Measurements from ENCODE around the gene CA12. TPM values are rescaled to one million over a fixed set of nuclear protein-coding genes. Genes with fewer than 3 reads are reported as not detected.
A peak's percentile ranks its signal among the peaks of the same experiment; 100 is the strongest.

The CA12 gene
- total and polyA plus RNA-seq, 2 donors (not counting 3 experiments of a cell fraction or from before 2014, with no cell fraction given), result 1.1 to 5.9 TPM

- Histone ChIP-seq H3K4me1 (ENCODE audit: control insufficient read depth, extremely low read depth, insufficient read depth, low read length) (peaks cover 12% of the 10 kb centered on the region), H3K79me2 (ENCODE audit: control insufficient read depth, insufficient read depth, low read length) (no peaks in the 10 kb centered on the region), H3K27ac (ENCODE audit: insufficient read depth, low read depth, low read length) (no peak overlapping the region), H3K9me3 (replicated peaks; ENCODE audit: control insufficient read depth, insufficient read depth, low read length) (no peaks in the 10 kb centered on the region), H3K27me3 (ENCODE audit: control insufficient read depth in 2 of 2, insufficient read depth in 2 of 2, low read length in 2 of 2) (no peaks in the 10 kb centered on the region), H3K4me3 (replicated peaks in 1 of 3; ENCODE audit: insufficient read depth in 1 of 3, low read depth in 1 of 3, low read length in 3 of 3) (peak overlapping the region in 1 of 3 experiments; percentile 54), H3K36me3 (ENCODE audit: control insufficient read depth in 2 of 2, extremely low read depth in 1 of 2, insufficient read depth in 2 of 2, low read length in 2 of 2) (no peaks in the 10 kb centered on the region), H3K4me2 (ENCODE audit: insufficient read depth, low read length) (peak overlapping the region; percentile 71), H3K9me1 (replicated peaks; ENCODE audit: control insufficient read depth, extremely low read depth, insufficient read depth, low read length) (no peaks in the 10 kb centered on the region), H4K20me1 (replicated peaks; ENCODE audit: control insufficient read depth, extremely low read depth, insufficient read depth, low read length) (no peaks in the 10 kb centered on the region), H3K9ac (replicated peaks; ENCODE audit: extremely low read depth, insufficient read depth, low read length) (no peak overlapping the region), H2AFZ (ENCODE audit: low read depth, low read length) (peak overlapping the region; percentile 97)
- ChIA-PET CTCF (interaction anchor here (1.1 to 1.8 kb wide), 3 partner anchors 9 to 90 kb away, joined by 3 to 5 read pairs (median 5); no protein-coding TSS in a partner anchor), POLR2A (no interaction called here)
- FAIRE-seq (no peak), DNase-seq (ENCODE audit: low read depth, low spot score) (no peak)
- BruUV-seq (replicated peaks), result no TSS peak
- intact Hi-C loops (cut with micrococcal nuclease) (loop anchor here (2.0 kb wide), 1 partner anchor 90 kb away; no protein-coding TSS in a partner anchor), dilution Hi-C loops (cut with MboI; ENCODE audit: extremely low pct_ligation_motif_present, low sequenced_read_pairs) (no loop called here)
- TF ChIP-seq POLR2AphosphoS5 (IDR thresholded peaks at IDR 0.05; ENCODE audit: insufficient read depth, low read depth, low read length) (no peak), FOS (IDR thresholded peaks at IDR 0.05; ENCODE audit: borderline replicate concordance, insufficient read depth, low read length) (no peak), POLR2A (IDR thresholded peaks at IDR 0.05; ENCODE audit: low read depth, low read length) (no peak), MYC (IDR thresholded peaks at IDR 0.05; ENCODE audit: low read depth, low read length) (no peak), GATA2 (IDR thresholded peaks at IDR 0.05; ENCODE audit: insufficient read depth, insufficient read length, low read depth, low read length) (no peak), EZH2 (IDR thresholded peaks at IDR 0.05; ENCODE audit: borderline replicate concordance, low read depth, low read length, severe bottlenecking) (no peak)
Measured at GRCh38 chr15:63380808-63381282, 801 bp downstream of the CA12 start.

GRCh38 chr15:63380151-63380807 lies 1.4 kb downstream of the CA12 start:
- H3K9me1 ChIP-seq (replicated peaks; ENCODE audit: control insufficient read depth, extremely low read depth, insufficient read depth, low read length), result no peaks in the 10 kb centered on the region
- H3K9ac ChIP-seq (replicated peaks; ENCODE audit: extremely low read depth, insufficient read depth, low read length), result no peak overlapping the region
- TF ChIP-seq MAX (IDR thresholded peaks at IDR 0.05; ENCODE audit: insufficient read depth, insufficient read length) (no peak), MYC (IDR thresholded peaks at IDR 0.05; ENCODE audit: low read depth, low read length) (no peak), EZH2 (IDR thresholded peaks at IDR 0.05; ENCODE audit: borderline replicate concordance, low read depth, low read length, severe bottlenecking) (no peak), CTCF (IDR thresholded peaks at IDR 0.05; ENCODE audit: extremely low read depth in 1 of 2, insufficient read depth in 1 of 2, low read depth in 1 of 2, low read length in 2 of 2) (no peak), FOS (IDR thresholded peaks at IDR 0.05; ENCODE audit: borderline replicate concordance, insufficient read depth, low read length) (no peak), GATA2 (IDR thresholded peaks at IDR 0.05; ENCODE audit: insufficient read depth, insufficient read length, low read depth, low read length) (no peak), POLR2AphosphoS5 (IDR thresholded peaks at IDR 0.05; ENCODE audit: insufficient read depth, low read depth, low read length) (no peak), JUN (IDR thresholded peaks at IDR 0.05; ENCODE audit: borderline replicate concordance, insufficient read depth, insufficient read length, low read depth) (no peak), POLR2A (IDR thresholded peaks at IDR 0.05; ENCODE audit: low read depth, low read length) (no peak)
- dilution Hi-C loops (cut with MboI; ENCODE audit: extremely low pct_ligation_motif_present, low sequenced_read_pairs), result no loop called here
- no TSS peak for BruUV-seq (replicated peaks)
- H3K27me3 ChIP-seq (ENCODE audit: control insufficient read depth in 2 of 2, insufficient read depth in 2 of 2, low read length in 2 of 2), result no peaks in the 10 kb centered on the region
- no peaks in the 10 kb centered on the region for H3K36me3 ChIP-seq (ENCODE audit: control insufficient read depth in 2 of 2, extremely low read depth in 1 of 2, insufficient read depth in 2 of 2, low read length in 2 of 2)
- intact Hi-C loops (cut with micrococcal nuclease), result loop anchor here (2.0 kb wide), 1 partner anchor 89 kb away; no protein-coding TSS in a partner anchor
- FAIRE-seq, result peak; percentile 40
- ChIA-PET POLR2A (no interaction called here), CTCF (interaction anchor here (0.9 to 1.8 kb wide), 4 partner anchors 9 to 90 kb away, joined by 3 to 5 read pairs (median 4); no protein-coding TSS in a partner anchor)
- no peak overlapping the region for H2AFZ ChIP-seq (ENCODE audit: low read depth, low read length)
- no peak for DNase-seq (ENCODE audit: low read depth, low spot score)
- peaks cover 17% of the 10 kb centered on the region for H3K4me1 ChIP-seq (ENCODE audit: control insufficient read depth, extremely low read depth, insufficient read depth, low read length)
- no peak overlapping the region for H3K4me3 ChIP-seq (replicated peaks in 1 of 3; ENCODE audit: insufficient read depth in 1 of 3, low read depth in 1 of 3, low read length in 3 of 3)
- no peaks in the 10 kb centered on the region for H4K20me1 ChIP-seq (replicated peaks; ENCODE audit: control insufficient read depth, extremely low read depth, insufficient read depth, low read length)
- H3K9me3 ChIP-seq (replicated peaks; ENCODE audit: control insufficient read depth, insufficient read depth, low read length), result no peaks in the 10 kb centered on the region
- no peak overlapping the region for H3K4me2 ChIP-seq (ENCODE audit: insufficient read depth, low read length)
- no peak overlapping the region for H3K27ac ChIP-seq (ENCODE audit: insufficient read depth, low read depth, low read length)
- no peaks in the 10 kb centered on the region for H3K79me2 ChIP-seq (ENCODE audit: control insufficient read depth, insufficient read depth, low read length)

Data from endothelial cell of umbilical vein (primary cell).